OCI-LY3 (cell line): Measurements from ENCODE around the gene CELF1.

Experiments
- CTCF ChIP-seq: fragments of 200-600, 300-600 bp; sonication (generic); IDR thresholded peaks from 2 replicates; pipeline ENCODE4 v1.5.1; 2014; ENCODE audit warnings: antibody characterized with exemption, low read length, low read depth
- EZH2phosphoT487 ChIP-seq: fragments of 200-600 bp; shearing (Covaris generic); IDR thresholded peaks from 2 replicates; pipeline ENCODE4 v1.6.1; 2018; ENCODE audit warnings: antibody characterized with exemption, mixed run types, low read depth

- TF ChIP-seq CTCF (no peak), EZH2phosphoT487 (no peak)
These were observed 36.8 kb downstream of the CELF1 start for GRCh38 chr11:47516155-47516554.
